Dermis lymphatic vessel endothelial cell (primary cell): ENCODE measurements around the gene TMEM120B. TPM values are rescaled to one million over a fixed set of nuclear protein-coding genes. Genes with fewer than 3 reads are reported as not detected.

Experiments
- total RNA-seq: library from RNA; depleted of rRNA; stranded (reverse); fragments of >200 nt; gene quantifications from 2 replicates; pipeline ENCODE4 v1.2.1, GENCODE V29; 2014

TMEM120B gene
- 3.6 and 3.7 TPM in 2 replicates for total RNA-seq

DNA sequence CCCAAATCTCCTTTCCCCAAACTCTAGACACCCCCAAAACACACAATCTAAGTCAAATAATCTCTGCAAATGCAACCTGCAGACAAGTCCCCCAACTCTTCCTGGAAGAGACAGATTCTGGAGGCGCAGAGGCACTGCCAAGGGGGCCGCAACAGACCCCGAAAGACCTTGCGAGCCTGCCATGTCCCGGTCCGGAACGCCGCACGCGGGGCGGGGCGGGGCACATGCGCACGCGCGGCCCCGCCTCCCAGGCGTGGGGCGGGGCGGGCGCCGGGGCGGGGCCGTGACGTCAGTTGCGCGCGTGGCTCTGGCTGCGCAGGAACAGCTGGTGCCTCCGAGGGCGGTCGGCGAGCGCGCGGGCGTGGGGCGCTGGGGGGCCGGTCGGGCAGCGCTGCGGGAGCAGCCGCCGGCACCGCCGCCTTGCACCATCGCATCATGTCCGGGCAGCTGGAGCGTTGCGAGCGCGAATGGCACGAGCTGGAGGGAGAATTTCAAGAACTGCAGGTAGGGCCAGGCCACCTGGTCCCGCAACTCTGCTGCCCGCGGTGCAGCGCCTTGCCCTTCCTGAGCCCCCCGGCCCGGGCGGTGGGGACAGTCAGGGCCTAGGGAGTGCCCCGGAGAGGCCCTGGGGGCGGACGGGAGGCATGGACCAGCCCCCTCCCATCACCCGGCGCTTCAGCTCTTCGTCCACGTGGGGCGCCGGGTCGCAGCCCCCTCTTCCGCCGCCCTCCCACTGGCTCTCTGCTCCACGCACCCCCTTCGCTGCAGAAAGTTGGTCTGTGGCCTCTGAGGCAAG is at the start of gene TMEM120B:
TMEM120B (plus strand) TSS at position 292 of the 796 bp plus-strand sequence; CDS start at position 436, 144 bp downstream.

DNA sequence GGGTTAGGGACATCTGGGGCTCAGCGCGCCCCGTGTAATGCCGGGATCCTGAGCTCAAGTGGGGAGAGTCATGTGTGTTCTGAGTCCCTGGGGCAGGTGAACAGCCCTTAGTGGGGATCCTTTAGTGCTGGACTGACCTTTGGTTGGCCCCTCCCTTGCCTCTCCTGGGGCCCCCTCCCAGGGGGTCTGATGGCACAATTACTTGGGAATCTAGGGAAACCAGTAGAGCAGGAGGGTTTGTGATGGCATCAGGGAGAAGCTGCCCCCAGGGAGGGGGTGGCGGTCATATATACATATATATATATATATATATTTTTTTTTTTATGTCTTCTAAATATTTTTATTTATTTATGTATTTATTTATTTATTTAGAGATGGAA is 43.0 kb upstream of the TMEM120B start, which contains the start of gene MORN3:
MORN3 (minus strand) TSS at position 134 of the 380 bp plus-strand sequence. CDS start 171 bp downstream, outside the sequence.

DNA sequence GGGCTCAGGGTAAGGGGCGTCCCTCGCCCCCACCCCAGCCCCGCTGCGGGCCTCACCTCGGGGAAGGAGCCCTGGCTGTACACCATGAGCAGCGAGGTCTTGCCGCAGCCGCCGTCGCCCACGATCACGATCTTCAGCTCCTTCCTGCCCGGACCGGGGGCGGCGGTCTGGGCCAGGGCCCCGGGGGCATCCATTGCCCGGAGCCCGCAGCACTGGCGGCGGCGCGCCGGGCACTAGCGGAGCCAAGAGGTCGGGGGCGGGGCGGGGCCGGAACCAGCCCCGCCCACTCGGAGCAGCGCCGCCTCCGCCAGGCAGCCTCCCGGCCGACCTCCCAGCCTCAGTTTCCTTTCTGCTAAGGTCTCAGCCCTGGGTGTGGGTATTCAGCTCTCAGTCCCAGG is 80.9 kb downstream of the TMEM120B start, which contains the start of gene RHOF:
RHOF (minus strand) TSS at position 249 of the 398 bp plus-strand sequence; CDS start at position 194, 55 bp downstream.

DNA sequence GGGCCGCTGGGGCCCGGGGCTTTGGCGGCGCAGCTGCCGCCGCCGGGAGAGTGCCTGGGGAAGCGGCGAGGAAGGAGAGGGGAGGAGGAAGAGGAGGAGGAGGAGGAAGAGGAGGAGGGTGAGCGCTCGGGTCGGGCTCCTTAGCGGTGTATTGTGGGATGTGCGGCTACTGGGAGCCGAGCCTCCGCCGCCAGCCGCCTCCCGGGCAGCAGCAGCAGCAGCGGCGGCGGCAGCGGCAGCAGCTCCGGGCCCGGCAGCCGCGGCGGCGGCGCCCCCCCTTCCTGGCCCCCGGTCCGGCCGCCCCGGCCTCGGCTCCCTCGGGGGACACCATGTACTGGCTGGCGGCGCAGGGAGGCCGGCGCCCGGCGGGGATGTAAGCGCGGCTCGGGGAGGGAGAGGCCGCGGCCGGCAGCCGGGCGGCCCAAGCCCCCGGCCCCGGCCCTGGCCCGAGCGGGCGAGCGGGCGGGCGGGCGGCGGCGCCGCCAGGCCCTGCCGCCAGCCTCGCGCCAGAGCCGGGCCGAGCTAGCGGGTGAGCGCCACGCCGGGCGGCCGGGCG is 91.4 kb downstream of the TMEM120B start, which contains the start of gene SETD1B:
SETD1B (plus strand) TSS at position 149 of the 556 bp plus-strand sequence. CDS start 729 bp downstream, outside the sequence.

Other genes with a start within 250 kb of the TMEM120B start
- gene KDM2B, start 131.7 kb upstream of the TMEM120B start, total RNA-seq = 20.9 and 23.2 TPM in 2 replicates
- gene ORAI1, start 86.2 kb upstream of the TMEM120B start, total RNA-seq = 7.7 and 7.8 TPM in 2 replicates
- 0.17 and 0.33 TPM in 2 replicates for gene MORN3, start 43.1 kb upstream of the TMEM120B start, total RNA-seq
- gene RHOF, start 80.9 kb downstream of the TMEM120B start, total RNA-seq = 2.9 and 3.4 TPM in 2 replicates
- gene SETD1B, start 91.3 kb downstream of the TMEM120B start, total RNA-seq = 1.3 and 2.1 TPM in 2 replicates
- not detected in 2 replicates for gene HPD, start 146.1 kb downstream of the TMEM120B start, total RNA-seq
- 72.7 and 76.2 TPM in 2 replicates for gene PSMD9, start 176.0 kb downstream of the TMEM120B start, total RNA-seq
- gene CFAP251, start 205.8 kb downstream of the TMEM120B start, total RNA-seq = 1.1 and 1.4 TPM in 2 replicates